Keratinocyte (primary cell): Measurements from ENCODE around the gene PTPN14.

Experiments used
- CTCF ChIP-seq, 3 experiments: IDR thresholded peaks in 1 of 3; conservative IDR thresholded peaks in 1 of 3; optimal IDR thresholded peaks in 1 of 3; 2 replicates in 2 of 3; 3 replicates in 1 of 3; pipeline versions ENCODE3 to v1.5.1; 2011; ENCODE audit warnings: low read length in 3 of 3, mild to moderate bottlenecking in 3 of 3, moderate library complexity in 2 of 3, control low read depth in 1 of 3, inconsistent platforms in 1 of 3; ENCODE audit not compliant: insufficient read depth in 2 of 3; ENCODE audit errors: extremely low read depth in 1 of 3
- EZH2 ChIP-seq: IDR thresholded peaks from one replicate; pipeline ENCODE4 v1.6.1; 2012; ENCODE audit warnings: inconsistent platforms, mild to moderate bottlenecking, low read length, moderate library complexity

- TF ChIP-seq CTCF (optimal IDR thresholded peaks at IDR 0.05 in 1 of 3, IDR thresholded peaks at IDR 0.05 in 1 of 3, conservative IDR thresholded peaks at IDR 0.05 in 1 of 3; ENCODE audit: extremely low read depth in 1 of 3, insufficient read depth in 2 of 3, low read length in 3 of 3) (no peak), EZH2 (no peak)
Measured at GRCh38 chr1:214525535-214526019, 25.8 kb downstream of the PTPN14 start.
